Activated CD8-positive, alpha-beta memory T cell treated with anti-CD3 and anti-CD28 coated beads, Interleukin-2, amount 50 U/mL, for 1 hour (primary cell): ENCODE data around the gene POLD2.
A peak's percentile ranks its signal among the peaks of the same experiment; 100 is the strongest.

Source experiments
- DNase-seq: peaks from one replicate; pipeline ENCODE4 v3.0.0-alpha.2; 2020; ENCODE audit errors: extremely low read depth

Gene POLD2

GRCh38 chr7:44082541-44083207 lies 40.7 kb downstream of the POLD2 start:
- DNase-seq: peak; percentile 98

- no peak for DNase-seq
These were observed 42.0 kb downstream of the POLD2 start for GRCh38 chr7:44081266-44081748.

- DNase-seq: no peak
These were observed 42.6 kb downstream of the POLD2 start for GRCh38 chr7:44080686-44081265.

DNA sequence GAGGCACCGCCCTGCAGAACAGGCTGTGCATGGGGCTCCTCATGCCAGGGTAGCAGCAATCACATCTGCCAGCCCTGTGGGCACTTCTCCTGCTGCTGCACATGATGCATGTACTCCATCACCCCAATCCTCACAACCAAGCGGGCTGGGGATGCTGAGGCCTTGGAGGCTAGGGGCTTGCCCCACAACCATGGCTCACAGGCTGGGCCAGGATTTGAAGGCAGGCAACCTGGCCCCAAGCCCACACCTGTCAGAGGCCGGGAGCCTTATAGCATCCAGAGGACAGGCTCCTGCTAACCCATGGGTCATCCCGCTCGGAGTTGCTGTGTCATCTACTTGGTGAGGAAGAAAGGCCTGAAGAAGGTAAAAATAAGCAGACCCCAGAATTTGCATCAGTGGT lies 43.2 kb downstream of the POLD2 start:
- DNase-seq: no peak

DNA sequence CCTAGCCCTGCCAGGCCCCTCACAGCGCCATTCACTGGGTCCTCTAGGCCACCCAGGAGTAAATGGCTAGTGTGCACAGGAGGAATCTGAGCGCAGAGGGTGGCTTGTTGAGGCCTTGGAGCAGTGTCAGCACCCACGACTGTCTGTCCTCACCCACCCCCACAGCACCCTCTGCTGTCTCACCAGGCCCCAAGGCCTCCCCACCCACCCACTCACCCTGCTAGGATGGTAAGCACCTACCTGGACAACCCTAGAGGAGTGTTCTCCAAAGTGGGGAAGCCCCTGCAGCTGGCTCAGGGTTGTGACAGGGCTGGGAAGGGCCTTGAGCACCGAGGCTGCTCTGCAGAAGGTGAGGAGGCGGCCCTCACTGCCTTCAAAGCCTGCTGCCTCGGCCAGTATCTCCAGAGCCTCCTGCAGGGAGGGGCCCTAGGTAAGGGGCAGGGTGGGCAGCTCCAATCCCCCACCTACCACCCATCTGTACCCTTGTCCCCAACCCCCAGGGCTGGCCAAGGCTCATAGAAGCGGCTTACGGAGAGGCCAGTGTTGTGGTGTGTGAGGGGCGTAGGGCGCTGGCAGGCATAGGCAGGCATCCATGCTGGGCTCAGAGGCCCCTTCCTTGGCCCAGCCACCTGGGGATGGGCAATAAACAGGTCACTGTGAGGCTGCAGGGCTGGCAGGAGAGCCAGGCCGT lies 43.9 kb downstream of the POLD2 start:
- no peak for DNase-seq

DNA sequence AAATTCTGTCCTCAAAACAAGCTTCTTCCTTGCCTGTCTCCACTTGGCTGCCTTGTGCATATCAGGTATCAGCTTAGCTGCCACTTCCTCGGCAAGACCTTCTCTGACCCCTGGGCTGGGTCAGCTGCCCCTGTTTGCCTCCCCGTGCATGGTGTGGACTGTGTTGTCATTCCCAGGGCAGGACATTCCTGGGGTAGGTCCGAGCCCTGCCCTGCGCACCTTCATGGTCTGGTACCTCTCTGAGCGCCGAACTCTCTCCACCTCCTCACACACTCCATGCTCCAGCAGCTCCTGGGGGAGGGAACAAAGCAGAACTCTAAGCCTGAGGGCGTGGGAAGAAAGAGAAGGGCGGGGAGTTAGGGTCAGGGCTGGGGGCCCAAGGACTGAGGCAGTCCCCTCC lies 44.8 kb downstream of the POLD2 start:
- no peak for DNase-seq

- no peak for DNase-seq
These were observed 45.7 kb downstream of the POLD2 start for GRCh38 chr7:44077681-44078091.

DNA sequence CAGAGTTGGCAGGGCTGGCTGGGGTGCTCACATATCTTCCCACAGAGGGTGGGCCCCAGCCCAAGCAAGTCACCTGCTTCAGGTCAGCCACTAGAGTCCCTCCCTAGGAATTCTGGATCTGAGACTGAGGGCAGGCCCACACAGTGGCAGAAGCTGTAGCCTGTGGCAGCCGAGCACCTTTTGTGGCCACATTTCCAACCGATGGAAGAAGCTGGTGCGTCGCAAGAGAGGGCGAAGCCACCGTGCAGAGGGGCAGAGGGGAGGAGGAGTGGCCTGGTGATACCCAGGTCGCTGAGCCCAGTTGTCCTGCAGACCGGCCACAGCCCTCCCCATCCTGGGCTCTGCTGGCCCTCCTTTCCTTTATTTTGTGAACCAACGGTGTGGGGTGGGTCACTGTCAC lies 46.3 kb downstream of the POLD2 start:
- DNase-seq: no peak

DNA sequence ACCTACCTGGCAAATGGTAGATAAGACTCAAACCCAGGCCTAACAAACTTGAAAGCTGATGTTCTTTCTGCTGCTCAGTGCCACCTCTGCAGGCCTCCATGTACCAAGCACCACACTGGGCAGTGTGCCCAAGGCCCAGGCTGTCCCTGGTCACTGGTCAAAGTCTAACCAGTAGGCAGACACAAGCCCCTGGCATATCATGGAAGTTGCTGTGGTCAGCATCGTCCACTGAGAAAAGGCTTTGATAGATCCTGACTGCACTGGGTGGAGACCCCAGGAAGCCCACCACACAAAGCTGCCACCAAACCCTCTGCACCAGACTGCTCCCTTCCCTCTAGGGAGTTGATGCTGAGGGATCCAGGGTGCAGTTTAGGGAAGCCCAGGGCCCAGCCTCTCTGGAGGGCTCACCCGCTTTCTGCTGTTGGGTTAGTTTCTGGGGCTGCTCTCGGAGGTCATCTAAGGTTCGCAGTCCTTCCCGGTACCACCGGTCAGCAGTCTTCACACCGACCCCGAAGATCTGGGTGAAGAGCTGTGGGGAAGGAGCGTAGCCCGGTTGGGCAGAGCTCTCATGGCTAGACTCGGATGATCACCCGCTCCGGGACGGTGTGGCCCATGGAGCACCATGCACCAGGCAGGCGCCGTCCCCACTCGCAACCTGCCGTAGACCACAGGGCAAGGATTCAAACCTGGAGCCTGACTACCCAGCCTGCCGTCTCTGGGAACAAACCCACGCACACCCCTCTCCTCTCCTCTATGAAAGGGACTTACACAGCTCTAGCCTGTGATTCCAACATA lies 47.0 kb downstream of the POLD2 start:
- DNase-seq: no peak

DNA sequence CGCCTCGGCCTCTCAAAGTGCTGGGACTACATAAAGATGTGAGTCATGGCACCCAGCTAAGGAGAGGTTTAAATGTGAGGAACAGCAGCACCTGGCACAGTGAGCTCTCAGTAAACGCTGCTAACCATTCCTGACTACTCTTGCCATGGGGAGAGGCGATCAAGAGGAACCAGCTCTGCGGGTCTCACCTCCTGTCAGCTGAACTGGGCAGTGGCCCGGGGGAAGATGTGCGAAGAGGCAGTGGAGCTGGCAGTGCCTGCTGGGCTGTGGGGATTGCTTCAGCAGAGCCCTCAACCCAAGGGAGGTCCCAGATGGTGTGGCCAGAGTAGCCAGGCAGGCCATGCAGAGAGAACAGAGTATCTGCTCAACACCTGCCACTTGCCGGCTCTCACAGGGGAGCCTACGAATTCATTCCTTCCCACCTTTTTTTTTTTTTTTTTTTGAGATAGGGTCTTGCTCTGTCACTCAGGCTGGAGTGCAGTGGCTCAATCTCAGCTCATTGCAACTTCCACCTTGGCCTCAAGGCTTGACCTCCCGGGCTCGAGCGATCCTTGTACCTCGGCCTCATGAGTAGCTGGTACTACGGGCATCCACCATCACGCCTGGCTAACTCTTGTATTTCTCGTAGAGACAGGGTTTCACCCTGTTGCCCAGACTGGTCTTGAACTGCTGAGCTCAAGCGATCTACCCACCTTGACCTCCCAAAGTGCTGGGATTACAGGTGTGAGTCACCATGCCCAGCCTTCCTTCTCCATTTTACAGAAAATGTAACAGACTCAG lies 47.9 kb downstream of the POLD2 start:
- no peak for DNase-seq

GRCh38 chr7:44074349-44074695 lies 49.0 kb downstream of the POLD2 start:
- no peak for DNase-seq

DNA sequence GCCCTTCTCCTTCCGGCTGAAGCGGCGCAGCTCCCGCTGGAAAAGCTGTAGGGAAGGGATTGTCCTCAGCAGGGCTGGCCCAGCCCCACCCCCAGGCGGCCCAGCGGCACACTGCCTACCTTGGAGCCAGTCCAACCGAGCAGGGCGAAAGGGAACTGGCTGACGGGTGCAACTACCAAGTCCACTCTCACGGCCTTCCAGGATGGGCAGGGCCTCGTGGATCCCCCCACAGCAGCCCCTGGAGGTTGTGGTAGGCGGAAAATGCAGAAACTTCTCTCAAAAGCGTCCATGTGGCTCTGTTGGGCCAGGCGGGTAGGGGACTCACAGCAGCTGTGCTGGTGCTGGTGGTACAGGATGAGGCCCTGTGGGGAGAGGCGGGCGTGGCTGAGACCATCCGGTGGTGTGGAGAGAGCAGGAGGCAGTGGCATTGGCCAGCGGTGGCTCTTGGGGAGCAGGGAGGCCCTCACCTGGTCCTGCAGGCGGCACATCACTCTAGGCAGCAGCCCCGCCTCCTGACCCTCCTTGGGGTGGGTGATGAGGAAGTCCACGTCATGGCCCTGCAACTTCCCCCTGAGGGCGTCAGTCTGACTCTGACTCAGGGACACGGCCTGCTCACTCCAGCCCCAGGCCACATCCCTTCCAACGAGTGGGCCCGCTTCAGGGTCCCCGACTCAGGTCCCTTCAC lies 49.5 kb downstream of the POLD2 start:
- DNase-seq: peak; percentile 32

DNA sequence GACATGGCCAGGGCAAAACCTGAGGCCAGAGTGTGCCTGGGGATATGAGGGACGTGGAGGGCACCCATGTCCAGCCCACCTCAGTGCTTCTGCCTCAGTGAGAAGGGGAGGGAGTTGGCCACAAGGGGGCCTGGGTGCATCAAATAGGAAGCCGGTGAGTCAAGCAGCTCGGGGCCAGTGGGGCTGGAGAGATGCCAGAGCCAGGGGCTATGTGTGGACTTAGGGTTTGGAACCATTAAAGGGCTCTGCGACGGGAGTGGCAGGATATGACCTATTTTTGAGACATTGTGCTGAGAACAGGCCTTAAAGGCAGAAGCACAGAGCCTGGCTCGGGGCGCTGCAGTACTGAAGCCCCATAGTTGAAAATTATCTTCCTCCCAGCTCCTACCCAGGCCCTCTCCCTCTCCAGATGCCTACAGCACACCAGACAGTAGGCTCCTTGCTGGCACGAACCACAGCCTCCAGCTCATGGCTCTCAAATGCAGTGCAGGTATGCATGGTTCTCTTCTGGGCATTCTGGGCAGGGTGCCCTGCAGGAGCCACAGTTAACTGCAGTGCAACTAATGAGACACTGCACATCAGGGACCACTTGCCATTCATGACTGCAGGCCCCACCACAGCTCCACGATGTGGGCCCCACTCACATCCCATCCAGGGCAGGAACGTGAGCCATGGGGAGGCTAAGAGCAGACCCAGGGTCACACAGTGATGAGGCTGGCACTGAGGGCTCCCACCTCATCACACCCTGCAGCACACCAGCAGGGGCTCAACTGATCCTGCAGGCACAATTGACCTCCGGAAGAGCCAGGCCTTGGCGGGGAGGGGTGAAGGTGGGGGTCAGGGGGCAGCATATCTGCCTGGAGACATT lies 50.8 kb downstream of the POLD2 start:
- no peak for DNase-seq

DNA sequence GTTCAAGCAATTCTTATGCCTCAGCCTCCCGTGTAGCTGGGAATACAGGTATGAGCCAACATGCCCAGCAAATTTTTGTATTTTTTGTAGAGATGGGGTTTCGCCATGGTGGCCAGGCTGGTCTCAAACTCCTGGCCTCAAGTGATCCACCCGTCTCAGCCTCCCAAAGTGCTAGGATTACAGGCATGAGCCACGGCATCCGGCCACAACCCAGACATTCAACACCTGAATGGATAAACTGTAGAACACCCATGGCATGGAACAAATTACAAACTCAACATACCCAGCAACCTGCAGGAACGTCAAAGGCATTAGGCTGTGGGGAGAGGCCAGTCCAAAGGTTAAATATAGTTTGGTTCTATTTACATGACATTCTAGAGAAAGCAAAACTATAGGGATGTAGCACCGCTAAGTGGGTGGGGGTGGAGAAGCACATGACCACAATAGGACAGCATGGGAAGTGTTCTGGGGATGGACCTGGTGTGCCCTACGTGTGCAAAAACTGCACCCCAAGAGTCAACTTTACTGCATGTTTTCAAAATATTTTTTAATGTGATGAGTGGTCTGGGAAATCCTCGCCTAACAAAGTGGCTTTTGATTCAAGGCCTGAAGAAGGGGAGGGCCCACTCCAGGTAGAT lies 51.5 kb downstream of the POLD2 start:
- DNase-seq: no peak

- no peak for DNase-seq
These were observed 55.3 kb downstream of the POLD2 start for GRCh38 chr7:44068054-44068453.

GRCh38 chr7:44067064-44067951 lies 56.0 kb downstream of the POLD2 start:
- DNase-seq: no peak

- no peak for DNase-seq
These were observed 56.8 kb downstream of the POLD2 start for GRCh38 chr7:44066494-44067063.

DNA sequence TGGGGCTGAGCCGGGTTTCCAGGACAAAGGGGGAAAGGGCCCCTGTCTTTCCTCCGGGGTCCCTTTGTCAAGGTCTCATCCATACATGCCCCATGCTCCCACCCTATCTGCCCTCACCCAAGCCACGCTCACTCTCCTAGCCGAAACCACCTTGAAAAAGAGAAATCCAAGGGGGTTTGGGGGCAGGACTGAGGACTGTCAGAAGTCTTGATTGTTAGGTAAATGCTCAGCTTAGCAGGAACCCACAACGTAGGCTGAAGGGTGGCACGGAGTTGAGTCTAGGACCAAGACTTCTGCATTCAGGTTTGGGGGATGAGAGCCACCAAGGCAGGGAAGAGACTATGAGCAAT lies 57.3 kb downstream of the POLD2 start:
- DNase-seq: no peak
